Measurements from ENCODE around the gene KCNN1.
"Not testable (repeated sequence)": the region's sequence is repeated elsewhere in the genome, so short reads cannot be mapped to it uniquely, and the experiment has no call there.

Gene KCNN1

DNA sequence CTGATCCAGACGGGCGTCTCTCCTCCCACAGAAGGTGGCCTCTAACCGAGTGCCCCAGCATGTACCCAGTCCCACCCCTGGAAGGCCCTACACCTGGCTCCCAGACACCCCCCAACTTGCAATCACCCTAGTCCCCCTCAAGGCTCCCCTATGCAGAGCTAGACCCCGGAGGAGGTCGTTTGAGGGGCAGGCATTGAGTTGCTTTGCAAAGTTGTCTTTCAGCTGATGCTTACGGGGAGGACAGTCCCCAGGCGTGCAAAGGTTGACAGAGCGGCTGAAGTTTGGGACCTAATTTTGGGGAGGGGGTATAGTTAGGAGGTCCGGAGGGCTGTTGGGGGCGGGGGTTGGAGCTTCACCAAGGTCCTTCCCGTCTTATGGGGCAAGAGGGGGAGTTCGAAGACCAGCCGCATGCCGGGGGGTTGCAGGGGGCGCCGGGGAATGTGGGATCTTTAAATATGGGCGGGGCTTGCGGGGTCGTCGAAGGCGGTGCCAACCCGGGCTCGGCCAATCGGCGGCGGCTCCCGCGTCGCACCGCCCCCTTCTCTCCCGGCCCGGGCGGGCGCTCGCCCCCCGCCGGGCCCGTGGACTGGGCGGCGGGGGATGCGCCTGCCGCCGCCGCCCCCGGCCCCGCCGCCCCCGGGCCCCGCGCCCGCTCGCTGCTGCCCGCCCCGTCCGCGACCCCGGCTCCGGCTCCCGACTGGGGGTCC lies at the start of gene KCNN1:
Gene KCNN1 (plus strand): TSS at position 558 of the 707 bp plus-strand sequence. CDS start 6,782 bp downstream, outside the sequence.
- no peak within 1 kb of the TSS for H3K4me3 ChIP-seq (ENCODE audit: low read depth, low read length)
- TF ChIP-seq CTCF (IDR thresholded peaks at IDR 0.05; ENCODE audit: low read depth, low read length) = no peak

DNA sequence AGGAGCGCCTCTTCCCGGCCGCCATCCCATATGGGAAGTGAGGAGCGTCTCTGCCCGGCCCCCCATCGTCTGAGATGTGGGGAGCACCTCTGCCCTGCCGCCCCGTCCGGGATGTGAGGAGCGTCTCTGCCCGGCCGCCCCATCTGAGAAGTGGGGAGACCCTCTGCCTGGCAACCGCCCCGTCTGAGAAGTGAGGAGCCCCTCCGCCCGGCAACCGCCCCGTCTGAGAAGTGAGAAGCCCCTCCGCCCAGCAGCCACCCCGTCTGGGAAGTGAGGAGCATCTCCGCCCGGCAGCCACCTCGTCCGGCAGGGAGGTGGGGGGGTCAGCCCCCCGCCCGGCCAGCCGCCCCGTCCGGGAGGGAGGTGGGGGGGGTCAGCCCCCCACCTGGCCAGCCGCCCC lies 48.8 kb upstream of the KCNN1 start:
- not testable (repeated sequence) for H3K4me3 ChIP-seq (ENCODE audit: low read depth, low read length)

GRCh38 chr19:17919122-17919521 lies 47.8 kb upstream of the KCNN1 start:
- H3K4me3 ChIP-seq (ENCODE audit: low read depth, low read length) = not testable (repeated sequence)

DNA sequence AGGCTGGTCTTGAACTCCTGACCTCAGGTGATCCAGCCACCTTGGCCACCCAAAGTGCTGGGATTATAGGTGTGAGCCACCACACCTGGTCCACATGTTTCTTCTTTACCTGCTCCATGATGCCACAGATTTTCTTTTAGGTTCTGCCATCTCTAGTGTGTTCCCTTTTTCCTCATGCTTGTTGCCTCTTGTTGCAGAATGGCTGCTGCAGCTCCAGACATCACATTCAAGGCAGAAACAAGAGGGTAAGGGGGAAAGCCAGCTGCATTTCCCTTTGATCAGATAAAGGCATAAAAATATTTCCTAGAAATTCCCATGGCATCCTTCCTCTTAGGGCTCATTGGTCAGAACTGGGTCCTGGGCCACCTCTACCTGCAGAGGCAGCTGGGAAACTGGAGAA lies 46.4 kb upstream of the KCNN1 start:
- no peak for TF ChIP-seq CTCF (IDR thresholded peaks at IDR 0.05; ENCODE audit: low read depth, low read length)
- H3K4me3 ChIP-seq (ENCODE audit: low read depth, low read length) = no peak overlapping the region

GRCh38 chr19:17922138-17922537 lies 44.8 kb upstream of the KCNN1 start:
- TF ChIP-seq CTCF (IDR thresholded peaks at IDR 0.05; ENCODE audit: low read depth, low read length) = no peak
- no peak overlapping the region for H3K4me3 ChIP-seq (ENCODE audit: low read depth, low read length)

- TF ChIP-seq CTCF (IDR thresholded peaks at IDR 0.05; ENCODE audit: low read depth, low read length) = no peak
- H3K4me3 ChIP-seq (ENCODE audit: low read depth, low read length) = no peak overlapping the region
These were observed 40.9 kb upstream of the KCNN1 start for GRCh38 chr19:17926044-17926443.

- TF ChIP-seq CTCF (IDR thresholded peaks at IDR 0.05; ENCODE audit: low read depth, low read length) = no peak
- no peak overlapping the region for H3K4me3 ChIP-seq (ENCODE audit: low read depth, low read length)
These were observed 37.9 kb upstream of the KCNN1 start for GRCh38 chr19:17929056-17929455.

- no peak overlapping the region; the same call in 1 of the 2 replicates for H3K4me3 ChIP-seq (ENCODE audit: low read depth, low read length)
- no peak for TF ChIP-seq CTCF (IDR thresholded peaks at IDR 0.05; ENCODE audit: low read depth, low read length)
These were observed 35.2 kb upstream of the KCNN1 start for GRCh38 chr19:17931532-17932191.

Data from WI38 (cell line).